NK-92 treated with Interleukin-12 subunit alpha and Interleukin-12 subunit beta, amount 100 ng/mL, for 24 hours (cell line): ENCODE data around the gene ARSB.
A peak's percentile ranks its signal among the peaks of the same experiment; 100 is the strongest.

Experiments
- DNase-seq: peaks from one replicate; lab custom pipeline; 2025; lab: John Stamatoyannopoulos, UW

ARSB gene

DNA sequence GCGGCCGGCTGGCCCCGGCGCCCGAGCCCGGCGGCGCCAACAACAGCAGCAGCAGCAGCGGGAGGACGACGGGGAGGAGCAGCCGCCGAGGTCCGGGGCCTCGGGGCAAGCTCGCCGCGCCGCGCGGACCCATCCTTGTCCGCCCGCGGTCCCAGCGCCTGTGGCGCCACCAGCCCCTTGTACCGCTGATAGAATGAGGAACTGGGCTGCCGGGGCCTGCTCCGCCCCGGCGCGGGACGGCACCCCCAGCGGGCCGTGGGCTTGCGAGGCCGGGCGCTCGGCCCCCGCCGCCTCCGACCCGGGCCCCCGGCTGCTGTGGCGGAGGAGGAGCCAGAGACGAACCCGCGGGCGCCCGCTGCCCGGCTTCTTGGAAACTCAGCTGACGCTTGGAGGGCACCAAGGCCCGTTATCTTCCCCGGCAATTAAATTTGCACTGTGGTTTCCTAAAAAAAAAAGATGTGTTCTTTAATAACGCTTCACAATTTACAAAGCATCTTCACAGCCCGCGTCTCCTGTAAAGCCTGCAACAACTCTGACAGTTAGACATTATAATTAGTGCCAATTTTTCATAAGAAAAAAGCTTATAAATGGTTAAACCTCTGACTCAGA lies at the start of gene ARSB:
ARSB (minus strand) TSS at position 195 of the 609 bp plus-strand sequence; CDS start at position 133, 62 bp downstream.
- peak; percentile 60 for DNase-seq

DNA sequence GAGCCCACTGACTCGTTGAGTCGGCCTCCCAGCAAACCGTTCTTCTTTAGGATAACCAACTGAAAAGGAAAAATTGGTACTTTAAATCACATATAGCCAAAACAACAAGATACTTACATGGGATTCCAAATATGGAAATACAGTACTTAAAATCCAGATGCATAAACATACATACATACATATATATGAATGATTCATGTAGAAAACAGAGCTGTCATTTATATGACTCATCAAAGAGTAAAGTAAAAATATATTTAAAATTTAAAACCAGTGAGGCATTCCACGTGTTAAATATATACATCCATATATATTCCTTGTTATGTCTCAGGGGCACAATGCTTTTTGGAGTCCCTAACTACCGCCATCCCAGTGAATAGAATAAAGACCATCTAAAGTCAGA lies 47.7 kb upstream of the ARSB start:
- DNase-seq, result no peak

DNA sequence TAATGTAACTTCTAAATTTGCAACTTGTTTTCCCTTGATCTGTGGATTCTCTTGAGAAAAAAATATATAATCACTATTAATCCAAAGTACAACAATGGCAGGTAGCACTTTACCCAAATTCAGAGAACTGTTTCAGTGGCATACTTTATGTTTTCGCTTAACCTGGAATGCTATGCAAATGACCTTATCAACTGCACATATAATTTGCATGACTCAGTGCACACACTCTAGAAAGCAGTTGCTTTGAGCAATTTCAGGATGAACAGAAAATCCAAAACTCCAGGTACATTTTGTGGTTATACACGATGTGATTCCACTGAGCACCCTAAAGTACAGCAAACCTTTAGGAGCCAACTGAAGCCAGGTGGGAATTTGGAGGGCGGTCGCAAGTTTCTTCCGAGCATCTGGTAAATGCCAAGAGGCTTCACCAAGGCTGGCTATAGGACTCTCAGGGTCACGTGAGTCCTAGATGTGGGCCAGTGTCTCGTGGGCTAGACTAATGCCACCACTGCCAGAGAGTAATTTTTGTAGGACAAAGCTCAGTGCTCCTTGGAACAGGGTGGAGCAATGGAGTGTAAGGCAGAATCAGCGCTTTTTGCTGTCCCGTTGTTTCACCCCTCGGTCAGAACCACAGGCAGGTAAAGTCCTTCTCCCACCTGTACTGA lies 47.1 kb upstream of the ARSB start:
- DNase-seq, result no peak

DNA sequence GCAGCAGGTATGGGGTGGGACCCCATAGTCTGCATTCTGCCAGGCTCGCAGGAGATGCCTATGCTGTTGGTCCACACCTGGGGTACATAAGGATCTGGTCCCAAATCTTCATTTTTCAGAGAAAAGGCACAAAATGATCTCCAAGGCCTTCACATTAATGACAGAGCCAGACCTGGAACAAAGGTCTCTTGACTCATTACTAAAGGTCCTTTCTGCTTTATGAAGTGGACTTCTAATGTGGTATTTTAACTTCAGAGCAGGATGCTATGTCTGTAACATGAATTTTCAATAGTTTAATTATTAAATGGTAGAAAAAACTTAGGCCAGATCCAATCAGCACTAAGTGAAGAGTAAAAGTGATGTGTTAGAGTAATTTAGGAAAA lies 46.4 kb upstream of the ARSB start:
- DNase-seq, result no peak

DNA sequence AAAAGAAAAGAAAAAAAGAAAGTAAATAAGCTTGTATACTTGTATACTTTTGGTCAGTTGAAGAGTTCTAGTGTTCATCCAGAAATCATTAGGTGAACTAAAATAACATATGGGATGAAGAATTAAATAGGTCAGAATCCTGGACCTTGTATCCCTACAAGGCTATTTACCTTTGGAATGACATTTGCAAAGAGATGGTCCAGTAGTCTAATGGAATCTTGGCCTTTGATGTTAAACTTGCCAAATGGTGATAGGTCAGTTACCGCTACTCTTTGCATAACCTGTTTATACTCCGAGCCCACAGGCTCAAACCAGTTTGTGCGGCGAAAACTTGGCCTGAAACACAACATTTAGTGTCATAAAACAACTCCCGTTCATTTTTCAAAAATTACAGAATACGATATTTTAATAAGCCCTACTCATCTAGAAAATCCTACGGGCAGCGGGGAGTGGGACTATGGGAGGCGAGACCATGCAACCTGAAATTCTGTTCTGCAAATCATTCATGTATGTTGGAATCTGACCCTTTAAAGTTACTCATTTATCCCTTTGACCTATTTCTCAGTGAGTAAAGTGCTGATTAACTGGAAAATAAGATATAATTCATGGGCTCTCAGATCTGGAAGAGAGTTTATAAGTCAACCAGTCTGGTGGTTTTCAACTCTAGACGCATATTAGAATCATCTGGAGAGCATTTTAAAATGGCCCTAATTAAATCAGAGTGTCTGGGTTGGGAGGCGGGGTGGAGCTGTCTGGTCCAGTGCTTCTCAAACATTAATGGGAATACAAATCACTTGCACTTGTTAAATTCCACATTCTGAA lies 45.8 kb upstream of the ARSB start:
- DNase-seq, result no peak

DNA sequence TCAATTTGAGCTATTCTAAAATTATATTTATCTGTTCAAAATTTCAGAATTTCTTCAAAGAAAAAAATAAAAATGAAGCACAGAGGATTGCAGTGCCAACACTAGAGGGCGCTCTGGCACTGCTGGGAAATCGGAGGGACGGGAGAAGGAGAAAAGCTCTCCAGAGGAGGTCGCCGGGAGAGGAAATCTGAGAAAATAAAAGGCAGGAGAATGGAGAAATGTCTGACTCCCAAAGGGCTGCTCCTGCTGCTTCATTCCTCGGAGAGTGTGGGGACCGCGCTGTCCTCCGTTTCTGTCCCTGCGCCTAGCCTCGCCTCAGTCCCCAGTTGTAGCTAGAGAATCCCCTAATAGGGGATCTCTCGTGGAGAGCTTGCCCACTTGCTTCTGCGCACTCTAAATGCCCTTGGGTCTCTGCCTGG lies 40.0 kb upstream of the ARSB start:
- peak; percentile 15 for DNase-seq

DNA sequence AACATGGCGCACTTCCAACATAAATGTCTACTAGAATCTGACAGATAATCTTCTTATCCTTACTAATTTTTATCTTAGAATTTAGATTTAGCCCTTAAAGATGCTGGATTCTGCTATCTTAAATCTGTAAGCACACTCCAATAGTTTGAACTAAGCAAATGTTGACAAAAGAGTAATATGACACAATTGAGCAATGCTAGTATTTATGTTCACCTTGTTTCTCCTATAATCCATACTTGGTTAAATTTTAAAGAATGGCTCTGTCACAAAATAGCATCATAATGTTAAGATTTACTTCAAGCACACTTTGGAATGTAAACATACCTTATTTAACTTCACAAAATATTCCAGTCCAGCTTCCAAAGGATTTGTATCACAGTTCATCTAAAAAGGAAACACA lies 38.8 kb upstream of the ARSB start:
- no peak for DNase-seq

DNA sequence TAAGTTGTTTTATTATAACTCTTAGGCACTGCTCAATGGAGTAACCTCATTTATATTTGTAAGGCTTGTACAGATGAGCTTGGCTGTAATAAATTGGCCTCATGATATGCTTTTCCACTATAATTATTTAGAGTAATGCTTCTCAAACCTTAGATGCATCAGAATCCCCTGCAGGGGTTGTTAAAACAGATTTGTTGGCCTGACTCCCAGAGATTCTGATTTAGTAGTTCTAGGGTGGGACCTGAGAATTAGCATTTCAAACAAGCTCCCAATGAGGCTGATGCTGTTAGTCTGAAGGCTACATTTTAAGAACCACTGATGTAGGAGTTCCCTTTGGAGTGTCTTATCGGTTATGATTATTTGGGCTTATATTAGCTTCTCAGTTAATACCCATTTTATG lies 38.2 kb upstream of the ARSB start:
- no peak for DNase-seq

DNA sequence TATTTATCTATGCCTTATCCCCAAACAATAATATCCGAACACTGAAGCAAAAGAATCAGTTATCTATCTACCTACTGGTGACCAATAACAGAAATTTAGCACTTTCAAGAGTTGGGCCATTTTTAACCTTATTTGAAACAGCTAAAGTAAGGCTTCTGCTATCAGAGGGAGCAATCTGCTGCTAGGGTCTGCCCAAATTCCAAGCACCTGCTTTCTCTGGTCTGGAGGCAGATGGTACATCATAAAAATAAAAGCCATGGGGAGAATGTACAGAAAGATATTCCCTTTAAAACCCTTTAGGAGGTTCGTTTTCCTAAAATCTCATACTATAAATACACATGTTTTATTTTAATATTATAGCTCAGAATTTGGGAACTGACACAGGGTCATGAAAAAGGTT lies 37.7 kb upstream of the ARSB start:
- DNase-seq, result no peak

DNA sequence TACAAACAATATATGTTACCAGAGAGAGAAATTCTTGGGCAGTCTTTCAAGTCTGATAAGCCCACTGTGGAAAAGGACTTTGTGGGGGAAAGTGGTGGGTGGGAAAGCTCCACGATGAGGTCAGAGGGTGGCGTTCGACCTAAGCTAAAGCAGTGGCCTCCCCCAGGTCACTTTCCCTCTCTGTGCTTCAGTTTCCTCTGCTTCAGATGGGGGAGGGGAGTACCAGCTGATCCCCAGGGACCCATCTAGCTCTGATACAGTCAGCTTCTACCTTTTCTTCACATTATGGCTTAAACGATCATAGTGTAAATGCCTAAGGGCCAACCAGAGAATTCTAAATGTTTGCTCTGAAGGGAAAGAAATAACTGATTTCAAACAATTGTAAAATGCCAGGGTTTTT lies 36.6 kb upstream of the ARSB start:
- no peak for DNase-seq

DNA sequence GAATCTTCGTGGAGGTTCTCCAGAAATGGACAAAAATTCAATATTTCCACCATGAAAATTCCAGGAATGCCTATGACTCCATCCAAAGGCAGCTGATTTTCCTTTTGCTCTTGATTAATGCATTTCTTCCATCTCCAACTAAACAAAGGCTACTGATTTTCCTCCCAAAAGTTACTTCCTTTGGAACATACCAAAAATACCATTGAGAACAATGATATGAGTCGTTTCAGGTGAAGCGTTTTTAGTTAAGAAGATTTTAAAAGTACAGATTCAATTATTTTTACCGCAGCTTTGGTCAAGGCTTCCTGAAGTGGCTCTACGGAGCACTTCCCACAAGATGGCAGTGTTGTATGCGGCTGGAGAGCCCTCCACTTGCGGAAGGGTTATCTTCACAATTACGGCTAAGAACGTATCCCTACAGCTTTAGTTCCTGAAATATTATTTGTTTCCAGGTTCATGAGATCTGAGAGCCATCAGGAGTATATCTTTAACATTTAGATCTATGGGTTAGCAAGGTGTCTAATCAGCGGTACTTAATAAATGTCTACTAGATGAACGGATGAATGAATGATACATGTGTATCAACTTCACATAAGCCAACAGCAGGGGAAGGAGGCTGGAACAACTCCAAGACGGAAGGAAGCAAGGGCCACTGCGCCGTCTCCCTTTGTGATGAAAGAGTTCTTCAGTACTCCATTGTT lies 35.9 kb upstream of the ARSB start:
- peak; percentile 6 for DNase-seq

DNA sequence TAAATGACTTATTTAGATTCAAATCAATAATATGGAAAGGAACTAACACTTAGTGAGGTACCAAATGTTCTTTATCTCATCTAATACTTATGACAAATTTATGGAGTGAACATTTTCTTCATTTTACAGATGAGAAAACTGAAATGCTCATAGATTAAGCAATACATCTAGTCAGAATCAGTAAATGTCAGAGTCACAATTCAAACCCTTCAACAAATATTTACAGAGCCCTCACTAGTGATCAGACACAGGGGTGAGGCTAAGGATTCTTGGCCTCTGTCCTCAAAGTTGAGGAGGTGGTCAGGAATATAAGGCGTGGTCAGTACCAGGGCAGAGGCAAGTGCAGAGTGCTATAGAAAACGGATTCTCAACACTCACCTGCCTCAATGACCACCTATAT lies 29.5 kb upstream of the ARSB start:
- DNase-seq, result no peak

DNA sequence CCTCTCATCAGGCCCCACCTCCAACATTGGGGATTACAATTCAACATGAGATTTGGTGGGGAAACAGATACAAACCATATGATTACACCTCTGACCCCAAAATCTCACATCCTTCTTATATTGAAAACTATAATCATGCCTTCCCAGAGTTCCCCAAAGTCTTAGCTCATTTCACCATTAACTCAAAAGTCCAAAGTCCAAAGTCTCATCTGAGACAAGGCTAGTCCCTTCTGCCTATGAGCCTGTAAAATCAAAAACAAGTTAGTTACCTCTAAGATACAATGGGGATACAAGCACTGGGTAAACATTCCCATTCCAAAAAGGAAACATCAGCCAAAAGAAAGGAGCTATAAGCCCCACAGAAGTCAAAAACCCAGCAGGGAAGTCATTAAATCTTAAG lies 26.8 kb upstream of the ARSB start:
- DNase-seq, result no peak

DNA sequence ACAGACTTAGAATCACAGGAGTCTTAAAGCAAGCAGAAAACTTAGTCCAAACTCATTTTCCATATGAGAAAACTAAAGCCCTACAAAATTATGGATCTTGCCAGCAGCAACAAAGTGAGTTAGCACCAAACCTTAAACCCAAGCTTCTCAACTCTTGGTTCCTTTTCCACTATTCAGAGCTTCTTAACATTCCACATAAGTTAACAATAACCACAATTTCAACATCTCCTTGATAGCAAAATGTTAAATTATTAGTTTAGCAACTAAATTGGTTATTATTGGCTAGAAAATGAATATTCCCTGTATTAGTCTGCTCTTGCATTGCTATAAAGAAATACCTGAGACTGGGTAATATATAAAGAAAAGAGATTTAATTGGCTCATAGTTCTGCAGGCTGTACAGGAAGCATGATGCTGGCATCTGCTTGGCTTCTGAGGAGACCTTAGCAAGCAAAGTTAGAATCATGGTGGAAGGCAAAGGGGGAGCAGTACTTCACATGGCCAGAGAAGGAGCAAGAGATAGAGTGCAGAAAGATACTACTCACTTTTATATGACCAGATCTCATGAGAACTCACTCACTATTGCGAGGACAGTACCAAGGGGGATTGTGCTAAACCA lies 26.2 kb upstream of the ARSB start:
- DNase-seq, result no peak

DNA sequence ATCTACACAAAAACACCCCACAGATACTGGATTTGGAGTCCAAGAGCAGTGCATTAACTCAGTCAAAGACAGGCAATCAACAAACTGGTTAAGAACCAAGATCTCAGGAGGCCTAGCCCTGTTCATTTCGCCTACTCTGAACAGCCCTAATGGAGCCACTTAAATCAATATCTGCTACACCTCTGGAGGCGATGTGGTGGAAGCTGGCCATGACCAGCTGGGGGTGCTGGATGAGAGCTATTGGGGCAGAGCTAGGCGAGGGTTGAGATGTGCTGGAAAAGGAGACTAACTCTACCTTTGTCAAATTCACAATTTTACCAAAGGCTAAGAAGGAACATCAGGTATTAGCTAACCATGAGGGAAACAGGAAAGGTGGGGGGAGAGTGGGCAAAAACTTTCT lies 23.3 kb upstream of the ARSB start:
- no peak for DNase-seq

DNA sequence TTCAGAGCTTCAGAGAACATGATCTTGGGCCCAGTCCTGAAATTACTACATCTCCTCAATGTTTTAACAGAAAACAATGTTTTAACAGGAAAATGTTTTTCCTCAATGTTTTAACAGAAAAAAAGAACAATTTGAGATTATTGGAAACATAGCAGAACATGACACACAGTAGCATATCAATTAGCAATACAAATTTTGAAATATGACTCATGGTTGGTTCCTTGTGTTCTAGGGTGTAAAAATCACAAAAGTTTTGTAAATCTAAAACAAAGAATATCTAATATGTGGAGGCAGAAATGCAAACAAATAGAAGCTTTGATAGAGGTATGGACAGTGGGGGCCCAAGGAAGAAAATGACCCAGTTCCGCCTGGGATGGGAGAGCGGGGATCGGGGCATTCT lies 22.8 kb upstream of the ARSB start:
- no peak for DNase-seq

DNA sequence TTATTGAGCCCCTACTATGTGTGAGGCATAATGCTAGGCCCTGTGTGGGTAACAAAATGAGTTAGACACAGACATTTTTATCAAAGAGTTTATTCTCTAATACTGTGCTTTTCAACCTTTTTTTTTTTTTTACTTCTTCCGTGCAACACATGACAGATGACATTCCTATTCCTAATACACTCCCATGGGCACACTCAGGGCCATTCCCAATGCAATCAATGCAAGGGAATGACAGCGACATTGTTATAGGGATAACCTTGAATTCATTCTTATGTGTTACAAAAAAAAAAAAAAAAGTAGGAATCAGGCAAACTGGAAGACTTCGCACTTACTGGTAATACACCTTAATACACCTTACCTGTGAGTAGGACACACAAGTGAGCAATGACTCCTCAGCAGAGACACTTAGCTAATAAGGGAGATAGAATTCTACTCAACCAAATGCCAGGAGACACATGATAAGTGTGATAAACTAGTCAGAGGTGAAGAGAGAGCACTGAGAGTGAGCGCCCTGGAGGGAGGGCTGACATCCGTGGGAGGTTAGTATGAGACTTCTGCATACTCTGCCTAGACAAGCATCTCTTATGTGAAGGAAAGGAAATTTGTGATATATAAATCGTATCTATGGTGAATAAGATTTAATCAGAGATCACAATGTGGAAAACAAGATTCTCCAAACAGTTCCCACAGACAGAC lies 21.0 kb upstream of the ARSB start:
- DNase-seq, result no peak

DNA sequence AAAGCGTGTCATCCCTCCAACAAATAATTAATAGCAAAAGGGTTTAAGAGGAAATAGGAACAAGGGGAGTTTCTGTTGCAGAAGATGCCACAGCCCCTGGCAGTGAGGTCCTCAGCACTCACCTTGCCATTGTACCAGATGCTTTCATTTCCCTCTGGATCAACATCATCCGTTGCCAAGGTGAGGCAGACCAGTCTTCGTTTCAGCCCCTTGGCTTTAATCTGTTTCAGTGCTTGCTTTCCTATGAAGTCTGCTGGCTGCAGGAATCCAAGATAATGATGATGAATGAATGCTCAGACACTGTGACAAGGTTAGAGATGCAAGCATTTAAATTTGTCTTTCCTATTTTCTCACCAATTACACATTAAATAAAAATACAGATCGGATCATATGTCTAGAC lies 20.0 kb upstream of the ARSB start:
- DNase-seq, result no peak

DNA sequence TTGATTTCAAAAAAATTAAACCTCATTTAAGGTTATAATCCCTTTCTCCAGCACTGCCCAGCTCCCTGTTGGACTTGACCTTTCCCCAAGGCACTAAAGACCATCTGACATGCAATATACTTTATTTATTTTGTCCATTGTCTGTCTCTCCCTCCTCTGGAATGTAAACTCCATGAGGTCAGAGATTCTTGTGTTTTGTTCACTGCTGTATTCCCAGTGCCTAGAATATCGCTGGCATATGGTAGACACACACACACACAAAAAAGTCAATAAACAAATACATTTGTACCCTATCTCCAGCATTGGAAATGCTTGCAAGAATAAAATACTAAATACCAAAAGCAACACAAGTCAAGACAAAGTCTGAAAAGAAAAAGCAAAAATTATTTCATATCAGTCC lies 17.3 kb upstream of the ARSB start:
- no peak for DNase-seq

DNA sequence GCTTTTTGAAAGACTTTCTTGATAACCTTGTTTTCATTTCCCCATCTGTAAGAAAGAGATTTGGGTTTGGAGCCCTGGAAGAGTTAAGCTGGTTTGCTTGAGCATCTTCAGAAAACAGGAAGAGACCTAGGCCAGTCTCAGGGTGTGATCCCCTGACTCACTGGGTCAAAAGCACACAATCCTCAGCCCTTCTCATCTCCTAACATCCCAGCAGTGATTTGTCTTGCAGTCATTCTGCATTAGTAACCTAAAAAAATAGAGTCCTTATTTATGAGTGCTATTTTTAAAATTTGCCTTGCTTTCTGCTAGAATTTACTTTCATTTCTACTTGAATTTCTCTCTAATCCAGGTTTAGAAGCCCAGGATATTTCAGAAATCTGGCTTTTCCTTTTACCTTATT lies 16.4 kb upstream of the ARSB start:
- no peak for DNase-seq

DNA sequence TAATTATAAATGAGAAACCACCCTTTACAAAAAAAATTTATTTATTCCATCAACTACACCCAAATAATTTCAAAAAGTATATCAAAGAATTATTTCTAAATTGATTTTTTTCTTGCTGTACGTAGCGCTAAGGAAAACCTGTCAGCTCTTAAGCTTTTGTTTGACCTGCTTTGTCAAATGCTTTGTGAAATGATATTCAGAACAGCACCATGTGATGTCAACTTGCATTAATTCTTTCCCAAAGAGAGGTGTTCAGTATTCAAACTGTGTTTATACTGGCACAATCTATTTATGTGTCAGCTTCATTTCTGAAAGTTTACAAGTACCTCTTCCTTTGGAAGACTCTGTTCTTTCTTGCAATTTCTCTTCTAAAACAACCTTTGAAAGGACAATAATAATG lies 12.0 kb upstream of the ARSB start:
- no peak for DNase-seq

DNA sequence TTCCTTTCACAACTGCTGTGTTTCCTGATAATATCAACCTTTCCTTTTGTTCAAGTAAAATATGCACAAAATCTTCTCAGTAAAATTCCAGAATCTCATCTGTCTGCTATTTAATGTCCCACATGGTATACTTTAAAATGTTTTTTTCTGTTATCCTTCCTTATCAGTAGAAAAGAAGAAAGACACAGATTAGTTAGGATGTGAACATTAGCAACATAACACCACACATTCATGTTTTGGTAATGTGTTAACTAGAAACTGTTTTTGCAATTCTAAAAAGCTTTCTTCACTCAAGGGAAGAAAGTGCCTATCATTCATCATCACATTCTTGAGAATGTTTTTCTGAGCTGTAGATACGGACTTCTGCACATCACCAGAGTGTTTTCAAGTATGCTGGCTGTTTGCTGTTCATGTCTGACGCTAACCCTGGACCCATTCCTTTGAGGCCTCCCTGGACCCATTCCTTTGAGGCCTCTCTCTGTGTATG lies 10.5 kb upstream of the ARSB start:
- no peak for DNase-seq
